Measurements from ENCODE around the gene TICAM1. TPM values are rescaled to one million over a fixed set of nuclear protein-coding genes. Genes with fewer than 3 reads are reported as not detected.
A peak's percentile ranks its signal among the peaks of the same experiment; 100 is the strongest.

TICAM1 gene
- total and polyA plus RNA-seq, 2 of the 13 experiments (the other 11 are each of a cell fraction or from before 2014, with no cell fraction given): 0.33 to 0.95 TPM

- TF ChIP-seq FUBP1 (CRISPR knock-in tag; IDR thresholded peaks at IDR 0.05; ENCODE audit: borderline replicate concordance) (peak; percentile 90; the same call in 1 of the 2 replicates), CEBPB (IDR thresholded peaks at IDR 0.05; ENCODE audit: borderline replicate concordance, low read depth, low read length) (no peak), RXRA (CRISPR knock-in tag; IDR thresholded peaks at IDR 0.05) (peak; percentile 97), SIX4 (CRISPR knock-in tag; IDR thresholded peaks at IDR 0.05) (peak; percentile 99), THRA (CRISPR knock-in tag; IDR thresholded peaks at IDR 0.05; ENCODE audit: borderline replicate concordance) (peak; percentile 100), ARNT (IDR thresholded peaks at IDR 0.05) (no peak), KMT2B (CRISPR knock-in tag; IDR thresholded peaks at IDR 0.05) (peak; percentile 100), FIP1L1 (IDR thresholded peaks at IDR 0.05; ENCODE audit: borderline replicate concordance, insufficient read depth, low read depth, low read length) (no peak), KDM2A (CRISPR knock-in tag; IDR thresholded peaks at IDR 0.05; ENCODE audit: borderline replicate concordance, low read depth) (peak; percentile 100), TSC22D2 (CRISPR knock-in tag; IDR thresholded peaks at IDR 0.05; ENCODE audit: borderline replicate concordance) (peak; percentile 100), GPN1 (CRISPR knock-in tag; IDR thresholded peaks at IDR 0.05; ENCODE audit: borderline replicate concordance) (peak; percentile 100), GTF2F1 (IDR thresholded peaks at IDR 0.05; ENCODE audit: low read length) (no peak), NFYC (CRISPR knock-in tag; IDR thresholded peaks at IDR 0.05) (peak; percentile 78), FOXJ3 (CRISPR knock-in tag; IDR thresholded peaks at IDR 0.05; ENCODE audit: borderline replicate concordance) (peak; percentile 98), ZNF224 (CRISPR knock-in tag; IDR thresholded peaks at IDR 0.05) (peak; percentile 100), ZNF230 (CRISPR knock-in tag; IDR thresholded peaks at IDR 0.05) (peak; percentile 100), SIX1 (CRISPR knock-in tag; IDR thresholded peaks at IDR 0.05; ENCODE audit: borderline replicate concordance) (peak; percentile 98), GLI4 (CRISPR knock-in tag; IDR thresholded peaks at IDR 0.05; ENCODE audit: borderline replicate concordance) (peak; percentile 100)
- TF ChIP-seq, protein P1, sequence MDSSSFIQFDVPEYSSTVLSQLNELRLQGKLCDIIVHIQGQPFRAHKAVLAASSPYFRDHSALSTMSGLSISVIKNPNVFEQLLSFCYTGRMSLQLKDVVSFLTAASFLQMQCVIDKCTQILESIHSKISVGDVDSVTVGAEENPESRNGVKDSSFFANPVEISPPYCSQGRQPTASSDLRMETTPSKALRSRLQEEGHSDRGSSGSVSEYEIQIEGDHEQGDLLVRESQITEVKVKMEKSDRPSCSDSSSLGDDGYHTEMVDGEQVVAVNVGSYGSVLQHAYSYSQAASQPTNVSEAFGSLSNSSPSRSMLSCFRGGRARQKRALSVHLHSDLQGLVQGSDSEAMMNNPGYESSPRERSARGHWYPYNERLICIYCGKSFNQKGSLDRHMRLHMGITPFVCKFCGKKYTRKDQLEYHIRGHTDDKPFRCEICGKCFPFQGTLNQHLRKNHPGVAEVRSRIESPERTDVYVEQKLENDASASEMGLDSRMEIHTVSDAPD (CRISPR knock-in tag; IDR thresholded peaks at IDR 0.05): peak; percentile 98
- TF ChIP-seq, protein P2, sequence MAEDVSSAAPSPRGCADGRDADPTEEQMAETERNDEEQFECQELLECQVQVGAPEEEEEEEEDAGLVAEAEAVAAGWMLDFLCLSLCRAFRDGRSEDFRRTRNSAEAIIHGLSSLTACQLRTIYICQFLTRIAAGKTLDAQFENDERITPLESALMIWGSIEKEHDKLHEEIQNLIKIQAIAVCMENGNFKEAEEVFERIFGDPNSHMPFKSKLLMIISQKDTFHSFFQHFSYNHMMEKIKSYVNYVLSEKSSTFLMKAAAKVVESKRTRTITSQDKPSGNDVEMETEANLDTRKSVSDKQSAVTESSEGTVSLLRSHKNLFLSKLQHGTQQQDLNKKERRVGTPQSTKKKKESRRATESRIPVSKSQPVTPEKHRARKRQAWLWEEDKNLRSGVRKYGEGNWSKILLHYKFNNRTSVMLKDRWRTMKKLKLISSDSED (CRISPR knock-in tag; IDR thresholded peaks at IDR 0.05): peak; percentile 100
Observed at GRCh38 chr19:4768934-4769777, 62.4 kb downstream of the TICAM1 start (continued).

Measured in HepG2 (cell line).